Gastrocnemius medialis (tissue), 4 donors: ENCODE data around the gene ENKD1. TPM values are rescaled to one million over a fixed set of nuclear protein-coding genes. Genes with fewer than 3 reads are reported as not detected.

Experiments used
- ATAC-seq, 2 donors: fragments of 150-250 bp; one replicate each; pipeline ENCODE4 v1.9.1; 2016
- DNase-seq, 2 donors: peaks; one replicate each; pipeline ENCODE4 v3.0.0-alpha.2; 2019
- H3K27ac ChIP-seq, 4 donors: fragments of 200-600 bp; sonication (generic); 1 replicate in 1 of 4; 2 replicates in 3 of 4; pipeline ENCODE4 v1.5.1; 2016 to 2018; ENCODE audit warnings: mild to moderate bottlenecking in 2 of 4, moderate library complexity in 1 of 4
- H3K27me3 ChIP-seq, 3 donors: fragments of 200-600 bp; sonication (generic) in 2 of 3; 1 replicate in 1 of 3; 2 replicates in 2 of 3; pipeline versions ENCODE4 v1.5.1 to v1.6.0; 2016 to 2019; ENCODE audit warnings: mild to moderate bottlenecking in 1 of 3, moderate library complexity in 1 of 3
- H3K36me3 ChIP-seq, 2 donors: fragments of 200-600 bp; sonication (generic) in 1 of 2; one replicate each; pipeline ENCODE4 v1.5.1; 2017 to 2018
- H3K4me1 ChIP-seq, 2 donors: fragments of 200-600 bp; sonication (generic) in 1 of 2; one replicate each; pipeline ENCODE4 v1.5.1; 2016 to 2017; ENCODE audit warnings: mild to moderate bottlenecking in 2 of 2
- H3K4me3 ChIP-seq, 4 donors: fragments of 200-600 bp; sonication (generic) in 3 of 4; 1 replicate in 1 of 4; 2 replicates in 3 of 4; pipeline ENCODE4 v1.5.1; 2016 to 2019; ENCODE audit warnings: mild to moderate bottlenecking in 2 of 4
- H3K9me3 ChIP-seq, 3 donors: fragments of 200-600 bp; sonication (generic) in 2 of 3; 1 replicate in 1 of 3; 2 replicates in 2 of 3; pipeline ENCODE4 v1.5.1; 2016 to 2019
- POLR2A ChIP-seq, 2 donors: fragments of 450-650 bp; IDR thresholded peaks; one replicate each; pipeline ENCODE4 v1.6.1; 2017; ENCODE audit warnings: antibody characterized with exemption in 2 of 2, mild to moderate bottlenecking in 2 of 2, moderate library complexity in 2 of 2
- in situ Hi-C, 4 donors: fragments of 200-750 bp; cut with MboI; loops; one replicate each; pipeline versions ENCODE4 v1.15.0 to v1.8.0; 2017; ENCODE audit warnings: low sequenced_read_pairs in 4 of 4
- intact Hi-C: fragments of 100-400 bp; cut with DNase I; formaldehyde crosslinking; loops from one replicate; pipeline ENCODE4 v1.15.1; 2023; ENCODE audit warnings: low total_unique reads
- total RNA-seq, 4 donors: library from RNA; depleted of rRNA; stranded (reverse); fragments of >200 nt; gene quantifications; one replicate each; pipeline versions ENCODE4 v1.1.0 to v1.2.3, GENCODE V29; 2016
- TF ChIP-seq, protein P1 (sequence below), 5 experiments: fragments of 450-650 bp in 3 of 5; fragments of 200-600 bp in 2 of 5; sonication (generic) in 2 of 5; IDR thresholded peaks in 4 of 5; conservative IDR thresholded peaks in 1 of 5; 1 replicate in 4 of 5; 2 replicates in 1 of 5; pipeline ENCODE4 v1.5.1; 2016 to 2019; ENCODE audit warnings: antibody characterized with exemption in 5 of 5, mild to moderate bottlenecking in 3 of 5, moderate library complexity in 3 of 5

The ENKD1 gene
- total RNA-seq, 4 donors from 2014 or later = 8.1 to 14.2 (median 11.2) TPM

- in situ Hi-C loops = loop anchor here in 2 of 4 donors (10.0 kb wide), 2 partner anchors 115 to 145 kb away; partner anchors contain the start of gene RIPOR1 (in 1 of the 2)
- Histone ChIP-seq H3K9me3 (no peaks in the 10 kb centered on the region), H3K27me3 (no peaks in the 10 kb centered on the region), H3K36me3 (no peaks in the 10 kb centered on the region), H3K4me1 (peaks cover 29 to 35% of the 10 kb centered on the region in 2 donors), H3K27ac (no peak overlapping the region), H3K4me3 (no peak overlapping the region)
- intact Hi-C loops = loop anchor here (5.0 to 10.0 kb wide), 2 partner anchors 255 to 373 kb away; no protein-coding TSS in a partner anchor
- TF ChIP-seq POLR2A (IDR thresholded peaks at IDR 0.05) = no peak
- TF ChIP-seq, protein P1, sequence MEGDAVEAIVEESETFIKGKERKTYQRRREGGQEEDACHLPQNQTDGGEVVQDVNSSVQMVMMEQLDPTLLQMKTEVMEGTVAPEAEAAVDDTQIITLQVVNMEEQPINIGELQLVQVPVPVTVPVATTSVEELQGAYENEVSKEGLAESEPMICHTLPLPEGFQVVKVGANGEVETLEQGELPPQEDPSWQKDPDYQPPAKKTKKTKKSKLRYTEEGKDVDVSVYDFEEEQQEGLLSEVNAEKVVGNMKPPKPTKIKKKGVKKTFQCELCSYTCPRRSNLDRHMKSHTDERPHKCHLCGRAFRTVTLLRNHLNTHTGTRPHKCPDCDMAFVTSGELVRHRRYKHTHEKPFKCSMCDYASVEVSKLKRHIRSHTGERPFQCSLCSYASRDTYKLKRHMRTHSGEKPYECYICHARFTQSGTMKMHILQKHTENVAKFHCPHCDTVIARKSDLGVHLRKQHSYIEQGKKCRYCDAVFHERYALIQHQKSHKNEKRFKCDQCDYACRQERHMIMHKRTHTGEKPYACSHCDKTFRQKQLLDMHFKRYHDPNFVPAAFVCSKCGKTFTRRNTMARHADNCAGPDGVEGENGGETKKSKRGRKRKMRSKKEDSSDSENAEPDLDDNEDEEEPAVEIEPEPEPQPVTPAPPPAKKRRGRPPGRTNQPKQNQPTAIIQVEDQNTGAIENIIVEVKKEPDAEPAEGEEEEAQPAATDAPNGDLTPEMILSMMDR (IDR thresholded peaks at IDR 0.05 in 4 of 5, conservative IDR thresholded peaks at IDR 0.05 in 1 of 5) = no peak
- ATAC-seq = no peak
- DNase-seq = no peak
Measured at GRCh38 chr16:67669499-67670101, 3.0 kb upstream of the ENKD1 start.

DNA sequence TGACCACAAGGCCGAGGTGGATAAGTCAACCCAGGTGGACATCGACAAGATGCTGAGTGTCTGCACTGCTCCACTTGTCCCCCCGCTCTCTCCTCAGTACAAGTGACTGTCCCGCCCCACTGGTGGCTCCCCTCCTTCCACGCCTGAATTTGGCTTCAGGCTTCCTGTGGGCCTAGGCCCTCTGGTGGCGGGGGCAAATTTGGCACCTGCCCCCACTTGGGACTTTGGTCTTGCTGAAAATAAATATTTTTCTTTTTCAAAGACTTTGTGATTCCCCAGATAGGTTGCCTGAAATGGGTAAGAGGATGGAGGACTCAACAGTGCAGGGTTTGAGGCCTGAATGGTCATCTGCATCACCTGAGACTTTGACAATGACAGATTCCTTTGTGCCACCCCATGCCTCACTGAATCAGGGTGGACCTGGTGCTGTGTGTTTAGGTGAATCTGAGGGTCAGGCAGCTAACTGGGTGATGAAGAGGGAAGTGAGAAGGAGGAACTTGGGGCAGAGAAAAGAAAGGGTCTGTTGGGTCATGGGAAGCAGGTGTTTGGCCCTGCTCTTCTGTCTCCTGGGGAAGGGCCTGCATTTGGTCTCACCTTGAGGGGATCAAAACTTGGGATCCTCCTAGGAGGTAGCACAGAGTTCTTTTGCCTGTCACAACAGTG, 2.1 kb upstream of the ENKD1 start:
- TF ChIP-seq POLR2A (IDR thresholded peaks at IDR 0.05) = no peak
- TF ChIP-seq, protein P1 (IDR thresholded peaks at IDR 0.05 in 4 of 5, conservative IDR thresholded peaks at IDR 0.05 in 1 of 5) = no peak
- Histone ChIP-seq H3K4me1 (peaks cover 23 to 34% of the 10 kb centered on the region in 2 donors), H3K36me3 (no peaks in the 10 kb centered on the region), H3K9me3 (no peaks in the 10 kb centered on the region), H3K27ac (peak overlapping the region in 3 of 4 donors; percentile 86 to 92 (median 92)), H3K4me3 (no peak overlapping the region), H3K27me3 (no peaks in the 10 kb centered on the region)
- intact Hi-C loops = loop anchor here (1.0 kb wide), 1 partner anchor 147 kb away; no protein-coding TSS in a partner anchor
- ATAC-seq (no peak), DNase-seq (no peak)
- in situ Hi-C loops = loop anchor here in 2 of 4 donors (10.0 kb wide), 2 partner anchors 114 to 144 kb away; partner anchors contain the start of gene RIPOR1 (in 1 of the 2)

DNA sequence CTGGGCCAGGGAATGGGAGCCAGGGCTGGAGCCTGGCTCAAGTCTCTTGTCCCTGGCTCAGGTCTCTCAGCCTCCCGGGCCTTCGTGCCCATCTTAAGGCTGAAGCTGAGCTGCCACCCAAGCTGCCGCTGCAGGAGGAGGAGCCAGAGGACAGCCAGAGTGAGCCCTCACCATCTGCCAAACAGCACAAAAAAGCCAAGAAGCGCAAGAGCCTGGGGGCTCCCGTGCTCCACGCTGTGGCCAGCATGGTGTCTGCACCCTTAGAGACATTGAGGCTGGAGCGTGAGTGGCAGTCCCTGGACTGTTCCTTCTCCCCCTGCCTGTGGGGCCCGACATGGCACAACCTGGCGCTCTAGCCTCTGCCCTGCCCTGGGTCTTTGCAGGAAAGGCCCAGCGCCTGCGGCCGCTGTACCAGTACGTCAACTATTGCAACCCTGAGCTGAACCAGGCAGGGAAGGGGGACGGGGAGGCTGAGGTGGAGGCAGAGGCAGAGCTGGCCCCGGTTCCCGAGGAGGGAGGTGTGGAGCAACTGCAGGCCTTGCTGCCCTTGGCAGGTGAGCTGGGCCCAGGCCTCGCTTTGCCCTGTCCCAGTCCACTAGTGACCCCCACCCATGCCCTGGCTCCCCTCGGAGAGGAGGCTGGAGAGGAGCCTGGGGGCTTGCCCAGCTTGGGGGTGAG, 1.4 kb upstream of the ENKD1 start:
- intact Hi-C loops (loop anchor here (1.0 kb wide), 1 partner anchor 147 kb away; no protein-coding TSS in a partner anchor), in situ Hi-C loops (loop anchor here in 2 of 4 donors (10.0 kb wide), 2 partner anchors 113 to 143 kb away; partner anchors contain the start of gene RIPOR1 (in 1 of the 2))
- Histone ChIP-seq H3K4me3 (peak overlapping the region; percentile 75 to 91 (median 86)), H3K9me3 (no peaks in the 10 kb centered on the region), H3K27ac (peak overlapping the region; percentile 86 to 92 (median 92)), H3K36me3 (peaks cover 0 to 3% of the 10 kb centered on the region in 2 donors), H3K4me1 (peaks cover 19 to 28% of the 10 kb centered on the region in 2 donors), H3K27me3 (no peaks in the 10 kb centered on the region)
- TF ChIP-seq, protein P1 (IDR thresholded peaks at IDR 0.05 in 4 of 5, conservative IDR thresholded peaks at IDR 0.05 in 1 of 5) = peak; percentile 87 to 91 (median 90)
- no peak for TF ChIP-seq POLR2A (IDR thresholded peaks at IDR 0.05)
- DNase-seq = peak; percentile 85 to 90
- ATAC-seq = peak; percentile 75 to 87

GRCh38 chr16:67667453-67667816, 885 bp upstream of the ENKD1 start:
- peaks cover 0 to 8% of the 10 kb centered on the region in 2 donors for H3K36me3 ChIP-seq
- peak overlapping the region; percentile 75 to 91 (median 86) for H3K4me3 ChIP-seq
- in situ Hi-C loops = loop anchor here in 2 of 4 donors (10.0 kb wide), 2 partner anchors 113 to 143 kb away; partner anchors contain the start of gene RIPOR1 (in 1 of the 2)
- no peaks in the 10 kb centered on the region for H3K27me3 ChIP-seq
- TF ChIP-seq, protein P1 (IDR thresholded peaks at IDR 0.05 in 4 of 5, conservative IDR thresholded peaks at IDR 0.05 in 1 of 5) = no peak
- no peak for TF ChIP-seq POLR2A (IDR thresholded peaks at IDR 0.05)
- peak overlapping the region; percentile 86 to 92 (median 92) for H3K27ac ChIP-seq
- DNase-seq (no peak), ATAC-seq (peak; percentile 9 to 24)
- no peaks in the 10 kb centered on the region for H3K9me3 ChIP-seq
- peaks cover 19 to 25% of the 10 kb centered on the region in 2 donors for H3K4me1 ChIP-seq
- intact Hi-C loops = no loop called here
